ENCODE data around the gene PSMD1. TPM values are rescaled to one million over a fixed set of nuclear protein-coding genes. Genes with fewer than 3 reads are reported as not detected.

Gene PSMD1
- total RNA-seq: 76.9 and 109 TPM in 2 replicates

DNA sequence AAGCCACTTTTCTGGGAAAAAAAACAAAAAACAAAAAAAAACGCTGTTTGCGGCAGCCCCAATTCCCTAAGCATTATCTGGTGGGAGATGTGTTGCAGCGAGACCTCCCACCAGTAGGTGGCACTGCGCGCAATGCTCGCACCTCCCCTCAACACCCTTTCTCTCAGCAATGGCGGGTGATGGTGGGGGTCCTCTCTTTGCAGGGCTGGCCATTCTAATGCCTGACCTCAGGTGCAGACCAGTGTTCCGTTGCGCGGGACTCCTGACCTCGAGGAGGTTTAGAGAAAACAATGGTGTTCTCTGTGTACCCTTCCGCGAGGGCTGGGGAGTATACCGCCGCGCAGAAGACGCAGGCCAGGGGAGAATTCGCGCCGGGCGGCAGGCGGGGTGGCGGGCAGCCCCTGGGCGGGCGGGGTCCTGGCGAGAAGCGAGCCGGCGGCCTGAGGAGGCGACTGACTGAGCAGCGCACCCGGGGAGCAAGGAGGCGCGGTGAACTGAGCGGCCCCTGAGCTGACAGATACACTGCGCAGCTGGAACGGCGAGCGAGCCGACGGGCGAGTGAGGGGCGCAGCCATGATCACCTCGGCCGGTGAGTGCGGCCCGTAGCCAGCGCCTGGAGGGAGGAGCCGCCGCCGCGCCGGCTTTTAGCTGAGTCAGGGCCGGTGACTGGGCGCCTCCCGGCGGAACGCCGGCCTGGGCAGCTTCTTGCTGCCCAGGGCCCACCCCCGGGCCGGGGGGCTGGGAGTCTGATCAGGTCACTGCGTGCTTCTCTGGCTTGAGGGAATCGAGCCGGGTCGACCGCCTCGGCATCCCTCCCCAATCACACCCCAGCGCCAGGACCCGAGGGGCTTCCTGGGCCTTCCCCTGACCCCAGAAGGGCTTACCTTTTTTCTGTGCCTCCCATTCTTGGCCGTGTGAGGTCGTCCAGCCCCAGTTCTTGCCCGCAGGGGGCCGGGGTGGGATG is at the start of gene PSMD1:
PSMD1 (plus strand) TSS at position 415 of the 964 bp plus-strand sequence; CDS start at position 574, 159 bp downstream.

DNA sequence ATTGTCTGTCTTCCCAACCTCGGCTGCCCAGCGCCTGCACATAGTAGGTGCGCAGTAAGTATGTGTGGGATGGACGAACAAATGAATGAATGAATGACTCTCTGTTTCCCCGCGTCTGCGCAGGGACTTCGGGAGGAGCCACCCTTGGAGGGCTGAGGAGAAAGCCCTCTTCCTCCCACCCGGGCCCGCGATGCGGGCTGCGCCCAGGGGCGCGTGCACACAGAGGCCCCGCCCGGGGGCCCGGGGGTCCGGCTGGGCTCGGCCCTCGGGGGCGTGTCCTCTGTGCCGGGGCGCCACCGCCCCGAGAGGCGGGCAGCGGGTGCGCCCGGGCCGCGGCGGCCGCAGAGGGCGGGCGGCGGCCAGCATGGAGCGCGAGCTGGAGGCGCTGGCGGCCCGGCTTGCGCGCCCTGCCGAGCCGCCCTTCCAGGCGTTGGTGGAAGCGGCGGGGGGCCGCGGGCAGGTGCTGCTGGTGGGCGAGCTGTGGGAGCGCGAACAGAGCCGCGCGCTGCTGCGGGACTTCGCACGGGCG is 19.4 kb upstream of the PSMD1 start, which contains the start of gene C2orf72:
C2orf72 (plus strand) TSS at position 322 of the 529 bp plus-strand sequence; CDS start at position 365, 43 bp downstream.

DNA sequence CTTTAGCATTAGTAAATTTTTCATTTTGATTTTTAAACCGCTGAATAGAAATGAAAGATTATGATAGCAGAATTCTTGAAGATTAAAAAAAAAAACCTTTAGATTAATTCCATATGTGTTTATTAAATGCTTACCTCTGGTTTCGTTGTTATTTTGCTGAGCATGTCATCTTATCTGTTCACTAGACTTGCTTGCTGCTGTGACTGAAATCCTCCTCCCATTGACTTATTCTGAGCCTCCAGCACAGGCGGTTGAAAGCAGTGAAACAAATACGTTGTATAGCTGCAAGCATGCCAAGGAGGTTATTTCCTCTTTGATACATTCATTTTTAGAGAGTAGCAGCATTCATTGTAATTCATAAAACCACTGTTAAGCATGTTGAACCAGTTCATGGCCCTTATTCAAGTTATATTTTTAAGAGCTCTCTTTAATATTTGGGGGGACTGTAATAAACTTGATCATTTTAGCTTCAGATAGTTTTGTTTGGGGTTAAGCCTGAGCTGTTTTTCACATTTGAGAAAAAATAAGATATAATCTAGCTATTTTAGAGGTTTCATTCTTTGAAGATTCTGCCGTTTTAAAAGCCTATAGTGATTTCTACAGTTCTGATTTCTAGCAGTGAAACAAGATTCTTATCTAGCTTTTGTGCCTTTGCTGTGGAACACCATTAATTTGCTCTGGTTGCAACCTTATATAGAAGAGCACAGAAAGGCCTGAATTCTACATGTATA is 68.3 kb downstream of the PSMD1 start, which contains the start of gene HTR2B:
HTR2B (minus strand) TSS at position 205 of the 731 bp plus-strand sequence. CDS start 1,278 bp downstream, outside the sequence.

DNA sequence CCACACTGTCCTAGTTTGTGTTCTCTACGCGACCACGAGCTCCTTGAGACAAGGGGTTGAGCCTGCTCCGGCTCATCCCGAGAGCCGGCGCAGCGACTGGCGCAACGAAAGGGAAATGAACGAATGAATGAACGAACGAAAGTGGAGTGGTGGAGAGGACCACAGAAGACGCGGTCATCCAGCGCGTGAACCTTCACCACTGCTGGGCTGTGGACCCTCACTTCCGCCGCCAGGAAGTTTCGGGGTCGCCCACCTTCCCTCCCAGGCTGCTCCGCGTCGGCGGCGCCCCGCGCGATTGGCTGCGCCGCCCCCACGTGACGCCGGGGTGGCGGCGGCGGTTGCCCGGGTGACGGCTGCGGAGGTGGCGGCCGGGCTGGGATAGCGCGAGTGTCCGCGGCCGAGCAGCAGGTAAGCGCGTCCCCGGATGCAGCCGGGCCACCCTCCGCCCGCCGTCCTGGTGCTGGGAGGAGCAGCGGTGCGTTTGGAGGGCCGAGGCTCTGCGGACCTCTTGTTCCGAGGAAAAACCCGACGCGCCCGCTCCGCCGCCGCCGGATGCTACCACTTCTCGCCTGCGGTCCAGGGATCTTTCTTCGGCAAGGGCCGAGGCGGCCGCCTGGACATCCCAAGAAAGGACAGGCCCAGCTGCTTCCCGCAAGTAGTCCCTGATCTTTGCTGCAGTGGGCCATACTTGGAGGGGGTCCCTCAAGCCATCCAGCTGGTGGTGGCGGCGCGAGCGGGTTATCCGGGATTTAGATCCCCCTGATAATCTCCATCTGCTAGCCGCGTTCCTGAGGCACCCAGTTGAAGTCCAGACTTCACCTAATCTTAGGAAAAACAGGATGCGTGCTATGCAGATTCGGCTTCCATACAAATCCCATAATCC is 141.9 kb downstream of the PSMD1 start, which contains the start of gene ARMC9:
ARMC9 (plus strand) TSS at position 341 of the 883 bp plus-strand sequence. CDS start 7,608 bp downstream, outside the sequence.

Other genes starting within 250 kb of the PSMD1 start
- 7.9 and 9.0 TPM in 2 replicates for gene ITM2C, start 191.9 kb upstream of the PSMD1 start, total RNA-seq
- not detected in 2 replicates for gene GPR55, start 131.6 kb upstream of the PSMD1 start, total RNA-seq
- gene SPATA3, start 60.7 kb upstream of the PSMD1 start, total RNA-seq: not detected in 2 replicates
- 0.14 TPM in 1 of 2 replicates, not detected in the other for gene C2orf72, start 19.3 kb upstream of the PSMD1 start, total RNA-seq
- not detected in 2 replicates for gene HTR2B, start 68.2 kb downstream of the PSMD1 start, total RNA-seq
- gene ARMC9, start 141.8 kb downstream of the PSMD1 start, total RNA-seq: 4.4 and 14.6 TPM in 2 replicates

Data from nasal cavity respiratory epithelium epithelial cell of viscerocranial mucosa (primary cell).